ENCODE results near the gene FGL2.
"Not testable (repeated sequence)": the region's sequence is repeated elsewhere in the genome, so short reads cannot be mapped to it uniquely, and the experiment has no call there.

The FGL2 gene

GRCh38 chr7:77154917-77155464 lies 44.6 kb downstream of the FGL2 start:
- DNase-seq = not testable (repeated sequence)

GRCh38 chr7:77152232-77152631 lies 47.4 kb downstream of the FGL2 start:
- DNase-seq = not testable (repeated sequence)
